ENCODE results near the gene AKAP8L.
"Not testable (repeated sequence)": the region's sequence is repeated elsewhere in the genome, so short reads cannot be mapped to it uniquely, and the experiment has no call there.

GRCh38 chr19:15395251-15395650 is 23.5 kb downstream of the AKAP8L start:
- TF ChIP-seq, protein P1, sequence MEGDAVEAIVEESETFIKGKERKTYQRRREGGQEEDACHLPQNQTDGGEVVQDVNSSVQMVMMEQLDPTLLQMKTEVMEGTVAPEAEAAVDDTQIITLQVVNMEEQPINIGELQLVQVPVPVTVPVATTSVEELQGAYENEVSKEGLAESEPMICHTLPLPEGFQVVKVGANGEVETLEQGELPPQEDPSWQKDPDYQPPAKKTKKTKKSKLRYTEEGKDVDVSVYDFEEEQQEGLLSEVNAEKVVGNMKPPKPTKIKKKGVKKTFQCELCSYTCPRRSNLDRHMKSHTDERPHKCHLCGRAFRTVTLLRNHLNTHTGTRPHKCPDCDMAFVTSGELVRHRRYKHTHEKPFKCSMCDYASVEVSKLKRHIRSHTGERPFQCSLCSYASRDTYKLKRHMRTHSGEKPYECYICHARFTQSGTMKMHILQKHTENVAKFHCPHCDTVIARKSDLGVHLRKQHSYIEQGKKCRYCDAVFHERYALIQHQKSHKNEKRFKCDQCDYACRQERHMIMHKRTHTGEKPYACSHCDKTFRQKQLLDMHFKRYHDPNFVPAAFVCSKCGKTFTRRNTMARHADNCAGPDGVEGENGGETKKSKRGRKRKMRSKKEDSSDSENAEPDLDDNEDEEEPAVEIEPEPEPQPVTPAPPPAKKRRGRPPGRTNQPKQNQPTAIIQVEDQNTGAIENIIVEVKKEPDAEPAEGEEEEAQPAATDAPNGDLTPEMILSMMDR (IDR thresholded peaks at IDR 0.05), result not testable (repeated sequence)
- not testable (repeated sequence) for TF ChIP-seq EZH2 (IDR thresholded peaks at IDR 0.05; ENCODE audit: borderline replicate concordance, insufficient read depth, low read depth, low read length, poor library complexity, severe bottlenecking)
